CD4-positive, alpha-beta T cell treated with Interleukin-2 at 100 ng/mL for 4 hours (primary cell): ENCODE measurements around the gene PLAAT1.

Experiments used
- DNase-seq: peaks from one replicate; pipeline ENCODE4 v3.0.0-alpha.2; 2020; ENCODE audit warnings: low spot score

PLAAT1 gene

DNA sequence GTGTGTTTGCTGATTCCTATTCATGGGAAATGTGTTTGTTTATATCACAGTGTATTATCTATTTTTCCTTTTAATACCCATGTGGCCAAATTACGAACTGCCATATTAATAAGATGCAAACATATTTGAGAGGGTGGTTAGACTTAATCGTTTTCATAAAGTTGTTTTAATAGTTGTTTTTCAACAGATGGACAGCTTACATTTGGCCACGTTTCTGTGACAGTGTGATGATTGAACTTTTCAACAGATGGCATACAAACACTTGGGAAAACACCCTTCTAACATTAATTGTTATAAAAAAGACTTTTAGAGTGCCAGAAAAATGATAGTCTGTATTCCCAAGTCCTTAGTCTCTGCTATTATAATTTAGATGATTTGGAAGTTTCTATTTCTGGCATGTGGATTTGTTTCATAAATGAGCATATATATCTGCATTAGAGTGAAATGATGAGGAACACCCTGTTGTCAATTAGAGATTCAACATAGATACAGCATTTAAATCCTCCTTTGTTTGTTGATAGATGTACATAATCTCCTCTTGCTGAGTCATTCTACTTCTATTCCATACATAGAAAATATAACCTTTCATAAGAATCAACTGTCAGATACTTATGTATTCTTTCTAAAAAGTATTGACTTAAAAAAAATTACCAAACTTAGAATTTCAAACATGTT is 13.1 kb downstream of the PLAAT1 start:
- no peak for DNase-seq

DNA sequence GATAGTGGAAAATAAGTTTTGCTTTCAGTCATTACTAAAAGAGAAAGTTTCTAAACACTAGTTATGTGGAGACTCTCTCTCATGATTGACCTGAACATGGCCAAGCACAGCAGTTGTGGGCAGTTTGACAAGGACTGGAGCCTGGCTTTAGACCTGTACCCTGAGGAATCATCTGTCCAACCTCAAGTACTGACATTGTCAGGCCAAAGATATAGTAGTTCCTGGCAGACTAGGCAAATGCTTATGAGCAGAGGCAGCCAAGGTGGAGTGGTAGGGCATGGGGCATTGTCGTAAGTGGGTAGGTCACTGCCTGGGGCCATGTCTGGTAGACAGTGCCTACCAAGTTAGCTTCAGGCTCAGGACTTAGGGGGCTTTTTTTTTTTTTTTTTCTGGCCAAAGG is 20.9 kb downstream of the PLAAT1 start:
- DNase-seq = no peak

DNA sequence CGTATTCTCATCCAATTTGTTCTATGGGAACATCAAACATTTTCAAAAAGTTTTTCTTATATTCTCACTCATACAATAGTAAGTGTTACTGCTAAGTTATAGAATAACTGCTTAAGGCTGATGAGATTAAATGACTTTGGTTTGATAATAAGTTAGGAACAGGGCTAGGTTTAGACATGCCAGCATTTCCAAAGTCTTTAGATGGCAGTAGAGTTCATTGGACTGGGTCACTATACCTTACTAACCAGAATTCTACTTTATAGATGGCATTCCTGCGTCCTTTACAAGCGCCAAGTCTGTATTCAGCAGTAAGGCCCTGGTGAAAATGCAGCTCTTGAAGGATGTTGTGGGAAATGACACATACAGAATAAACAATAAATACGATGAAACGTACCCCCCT is 21.7 kb downstream of the PLAAT1 start:
- DNase-seq = no peak

DNA sequence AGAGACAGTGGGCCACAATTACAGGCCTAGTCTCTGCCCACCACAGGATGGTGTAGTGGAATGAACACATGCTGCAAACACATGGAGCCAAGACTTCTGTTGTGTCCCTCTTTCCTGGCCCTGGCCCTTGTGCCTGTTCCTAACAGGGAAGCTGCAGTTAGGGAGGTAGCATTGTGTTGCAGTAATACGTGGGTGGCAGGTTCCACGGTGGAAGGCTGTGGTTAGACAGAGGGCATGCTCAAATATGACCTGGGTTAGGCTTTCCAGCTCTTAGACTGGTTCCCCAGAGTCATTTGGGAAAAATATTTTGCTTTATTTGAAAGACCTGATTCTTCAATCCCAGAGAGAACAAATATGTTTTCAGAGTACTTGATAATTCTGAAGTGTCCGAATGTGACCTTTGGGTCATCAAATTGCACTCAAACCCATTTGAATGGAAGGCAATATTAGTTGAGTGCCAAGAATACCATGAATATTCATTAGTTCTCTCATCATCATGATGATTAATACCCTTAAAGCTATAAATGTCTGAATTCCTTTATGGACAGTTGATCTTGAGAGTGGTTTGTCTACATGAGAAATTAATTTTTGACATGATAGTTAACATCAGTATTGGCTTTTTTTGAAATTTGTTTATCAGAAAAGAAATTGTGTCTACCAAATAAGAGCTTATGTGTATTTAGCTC is 28.5 kb downstream of the PLAAT1 start:
- DNase-seq = no peak

DNA sequence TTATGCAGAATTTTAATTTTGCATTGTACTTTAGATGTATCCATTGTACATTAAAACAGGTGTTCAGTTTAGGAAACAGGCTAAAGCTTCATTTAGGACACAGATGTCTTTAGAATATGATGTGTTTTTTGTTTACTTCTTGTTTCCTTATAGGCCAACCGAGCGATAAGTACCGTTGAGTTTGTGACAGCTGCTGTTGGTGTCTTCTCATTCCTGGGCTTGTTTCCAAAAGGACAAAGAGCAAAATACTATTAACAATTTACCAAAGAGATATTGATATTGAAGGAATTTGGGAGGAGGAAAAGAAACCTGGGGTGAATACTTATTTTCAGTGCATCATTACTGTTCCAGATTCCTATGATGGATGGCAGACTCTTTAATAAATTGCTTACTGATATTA is 29.4 kb downstream of the PLAAT1 start:
- no peak for DNase-seq

DNA sequence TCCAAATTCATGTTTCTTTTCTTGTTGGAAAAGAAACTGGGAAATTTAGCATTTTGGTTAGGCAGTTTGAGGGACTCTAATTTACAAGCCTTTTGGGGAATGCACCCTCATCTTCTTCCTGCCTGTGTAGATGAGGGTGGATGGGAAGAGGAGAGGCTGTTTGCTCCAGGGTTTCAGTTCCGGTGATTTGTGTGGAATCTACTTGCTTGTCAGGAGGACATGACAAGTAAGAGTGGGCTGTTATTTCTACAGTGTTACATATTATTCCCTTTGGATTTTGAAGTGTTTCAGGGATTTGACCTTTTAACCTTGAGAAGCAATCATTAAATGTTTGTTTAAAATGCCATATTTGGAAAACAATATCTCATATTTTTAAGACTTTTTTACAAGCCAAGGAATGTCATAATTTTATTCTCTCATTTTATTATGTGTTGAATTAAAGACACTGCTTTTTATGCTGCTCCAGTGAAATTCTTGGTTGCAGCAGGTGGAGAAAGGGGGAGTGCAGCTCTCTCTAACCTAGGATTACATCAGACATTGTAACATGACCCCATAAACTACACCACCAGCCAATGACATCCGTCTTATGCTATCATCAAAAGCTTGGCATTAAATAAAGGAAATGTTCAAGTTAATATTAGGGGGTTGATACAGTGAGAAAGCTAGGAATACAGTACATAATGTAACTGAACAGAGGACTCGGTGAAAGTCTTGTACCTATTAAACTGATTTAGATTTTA is 30.2 kb downstream of the PLAAT1 start:
- no peak for DNase-seq

DNA sequence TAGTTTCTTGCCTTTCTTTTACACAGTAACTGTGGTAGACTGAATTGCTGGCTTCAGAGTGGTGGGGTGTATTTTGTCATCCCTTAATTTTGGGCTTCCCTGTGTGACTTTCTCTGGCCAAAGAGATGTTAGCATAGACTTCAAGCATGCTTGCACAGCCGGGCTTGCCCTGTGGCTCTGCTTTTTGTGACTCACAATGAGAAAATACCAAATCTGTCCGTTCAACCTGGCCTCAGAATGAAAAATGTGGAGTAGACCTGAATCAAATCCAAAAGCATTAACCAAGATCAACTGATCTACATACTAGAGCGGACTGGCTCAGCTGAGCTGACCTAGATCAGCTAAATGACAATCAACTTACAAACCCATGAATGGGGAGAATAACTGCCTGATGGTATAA is 51.4 kb downstream of the PLAAT1 start:
- no peak for DNase-seq

DNA sequence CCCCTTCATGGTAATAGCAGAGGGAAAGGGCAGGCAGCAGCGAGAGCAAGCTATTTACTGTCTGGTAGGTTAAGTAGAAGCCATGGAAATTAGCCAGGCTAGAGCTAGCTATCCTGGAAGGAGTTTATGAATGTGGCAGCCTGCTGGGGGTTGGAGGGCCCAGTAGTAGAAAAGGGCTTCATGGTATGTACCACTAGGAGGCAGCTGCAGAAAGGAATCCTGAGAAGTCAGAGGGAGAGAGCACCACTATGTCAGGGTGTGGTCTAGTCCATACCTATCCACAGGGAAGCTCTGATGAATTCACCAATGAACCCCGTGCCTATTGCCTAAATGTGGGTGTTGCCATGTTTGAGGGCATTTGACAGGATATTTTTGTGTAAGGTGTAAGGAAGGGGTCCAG is 55.0 kb downstream of the PLAAT1 start:
- DNase-seq = no peak

DNA sequence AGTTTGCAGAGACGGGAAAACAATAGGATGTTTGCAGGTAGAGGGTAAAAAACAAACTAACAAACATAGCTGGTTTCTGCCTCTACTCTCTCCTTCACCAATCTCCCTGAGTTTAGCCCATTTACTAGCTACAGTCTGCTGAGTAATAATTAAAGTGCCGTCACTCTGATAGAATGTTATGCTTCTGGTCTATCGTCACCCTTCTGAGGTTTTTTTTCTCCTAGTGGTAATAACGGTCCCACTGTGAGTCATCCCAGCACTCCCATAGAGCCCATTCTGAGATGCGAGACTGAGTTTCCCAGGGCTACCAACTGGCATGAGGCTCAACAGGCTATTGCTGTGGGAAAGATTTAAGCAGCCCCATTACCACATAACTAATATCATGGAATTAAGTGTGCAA is 56.4 kb downstream of the PLAAT1 start:
- DNase-seq = no peak

DNA sequence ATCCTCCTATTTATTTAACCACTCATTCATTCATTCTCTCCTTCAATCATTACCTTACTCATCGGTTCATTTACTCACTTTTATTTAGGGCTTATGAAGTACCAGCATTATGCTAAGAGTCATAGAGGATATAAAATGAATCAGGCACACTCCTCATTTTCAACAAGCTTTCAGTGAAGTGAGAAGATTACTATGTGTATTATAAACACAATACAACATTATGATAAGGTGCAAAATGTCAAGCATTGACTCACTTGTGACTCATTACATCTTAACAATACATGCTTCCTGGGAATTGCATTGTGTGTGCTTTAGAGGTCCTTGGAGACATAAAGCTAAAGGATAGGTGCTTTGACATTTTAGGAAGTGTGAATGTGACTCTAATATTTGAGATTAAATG is 60.4 kb downstream of the PLAAT1 start:
- DNase-seq = no peak

DNA sequence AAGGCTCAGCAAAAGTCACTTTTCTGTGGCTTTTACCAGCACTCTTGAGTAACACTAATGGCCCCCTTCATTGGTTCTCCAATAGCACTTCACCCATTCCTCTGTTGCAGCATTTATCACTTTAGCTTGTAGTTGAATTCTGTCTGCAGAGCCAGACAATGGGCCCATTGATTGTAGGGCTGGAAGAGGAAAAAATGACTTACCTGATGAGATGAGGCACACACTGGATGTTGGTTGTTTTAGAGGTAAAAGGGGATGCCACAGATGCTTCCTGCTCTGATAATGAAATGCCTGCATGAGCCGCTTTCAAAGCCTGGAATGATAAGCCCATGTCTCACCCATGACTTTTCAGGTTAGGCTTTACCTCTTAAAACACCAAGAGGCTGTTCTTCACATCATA is 64.3 kb downstream of the PLAAT1 start:
- no peak for DNase-seq

DNA sequence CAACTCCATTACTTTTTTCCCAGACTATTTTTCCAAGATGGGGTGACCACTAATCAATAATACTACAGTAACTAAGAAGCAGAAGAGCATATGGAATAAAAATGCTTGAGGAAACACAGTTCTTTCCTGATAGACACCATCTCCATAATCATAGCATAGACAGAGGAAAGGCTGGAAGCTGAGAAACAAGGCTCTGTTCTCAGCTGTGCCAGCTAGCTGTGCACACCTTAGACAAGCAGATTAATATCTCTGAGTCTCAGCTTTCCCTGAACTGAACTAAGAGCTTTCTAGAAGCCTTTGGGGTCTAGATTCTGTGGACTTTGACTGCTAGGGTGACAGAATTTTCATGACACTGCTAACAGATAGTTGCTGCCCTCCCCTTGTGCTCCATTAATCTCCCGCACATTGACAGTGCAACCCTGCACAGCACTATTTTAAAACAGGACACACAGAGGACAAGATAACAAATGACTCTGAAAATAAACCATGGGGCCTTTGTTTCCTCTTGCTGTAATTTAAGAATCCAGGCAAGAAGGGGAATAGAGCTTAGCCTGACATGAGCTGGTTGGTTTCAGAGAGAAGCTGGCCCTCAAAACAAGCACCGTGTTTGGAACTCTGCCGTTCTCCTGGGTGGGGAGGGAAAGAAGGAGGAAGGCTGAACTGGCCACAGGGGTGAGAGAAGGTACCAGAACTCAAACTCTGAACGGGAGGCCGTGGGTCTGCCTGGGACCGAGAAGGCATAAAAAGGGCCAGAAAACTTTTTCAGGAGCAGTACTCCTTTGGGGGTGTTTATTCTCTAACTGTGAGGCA is 70.1 kb downstream of the PLAAT1 start:
- DNase-seq = no peak

DNA sequence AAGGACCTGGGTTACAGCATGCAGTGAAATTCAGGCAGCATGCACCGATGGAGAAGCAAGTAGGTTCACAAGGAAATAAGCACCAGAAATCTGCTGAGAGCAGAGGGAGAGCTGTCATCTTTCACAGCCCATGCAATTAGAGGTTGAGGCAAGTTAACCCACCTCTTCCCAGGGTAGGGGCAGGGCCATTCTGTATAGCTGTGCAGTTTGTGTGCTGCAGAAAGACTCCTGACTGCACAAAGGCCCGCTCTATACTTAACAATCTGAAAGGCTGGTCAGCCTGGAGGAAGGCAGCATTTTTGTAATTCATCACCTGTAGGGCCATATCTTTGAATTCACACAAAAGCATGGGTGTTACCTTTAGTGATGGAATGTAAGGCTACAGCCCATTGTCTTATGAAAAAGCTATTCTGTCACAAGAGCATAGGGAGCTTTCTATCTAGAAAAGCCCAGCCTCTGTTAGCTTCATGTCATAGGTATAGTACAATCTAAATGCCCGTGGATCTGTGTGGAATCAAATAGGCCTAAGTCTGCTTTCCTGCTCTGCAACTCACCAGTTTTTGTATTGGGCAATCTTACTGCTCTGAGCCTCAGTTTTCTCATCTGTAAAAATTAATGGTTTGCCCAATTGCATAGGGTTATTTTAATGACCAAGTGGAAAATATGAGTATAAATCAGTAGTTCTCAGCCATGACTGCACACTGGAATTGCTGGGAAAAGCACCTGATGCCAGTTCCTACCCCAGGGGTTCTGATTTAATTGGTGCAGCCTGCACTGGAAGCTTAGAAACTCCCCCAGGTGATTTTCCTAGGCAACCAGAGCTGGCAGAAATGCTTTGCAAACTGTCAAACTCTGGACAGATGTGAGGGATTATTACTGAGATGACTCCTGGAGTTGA is 72.3 kb downstream of the PLAAT1 start:
- DNase-seq = no peak

DNA sequence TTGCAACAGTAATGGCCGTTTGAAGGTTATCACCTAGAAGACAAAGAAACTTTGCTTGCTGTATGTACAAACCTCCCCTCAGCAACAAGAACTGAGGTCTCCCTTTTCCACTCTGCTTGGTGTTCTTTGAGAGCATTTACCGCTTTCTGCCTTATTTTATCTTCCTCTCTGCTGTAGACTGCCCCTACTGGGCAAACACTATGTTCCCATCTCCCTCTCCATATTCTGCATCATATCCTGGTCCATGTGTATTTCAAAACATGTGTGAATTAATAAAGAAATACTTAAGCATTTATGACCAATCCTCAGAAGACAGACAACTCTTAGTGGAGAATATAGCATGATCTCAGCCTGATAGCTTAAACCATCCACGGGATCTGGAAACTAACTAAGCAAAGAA is 73.1 kb downstream of the PLAAT1 start:
- no peak for DNase-seq

DNA sequence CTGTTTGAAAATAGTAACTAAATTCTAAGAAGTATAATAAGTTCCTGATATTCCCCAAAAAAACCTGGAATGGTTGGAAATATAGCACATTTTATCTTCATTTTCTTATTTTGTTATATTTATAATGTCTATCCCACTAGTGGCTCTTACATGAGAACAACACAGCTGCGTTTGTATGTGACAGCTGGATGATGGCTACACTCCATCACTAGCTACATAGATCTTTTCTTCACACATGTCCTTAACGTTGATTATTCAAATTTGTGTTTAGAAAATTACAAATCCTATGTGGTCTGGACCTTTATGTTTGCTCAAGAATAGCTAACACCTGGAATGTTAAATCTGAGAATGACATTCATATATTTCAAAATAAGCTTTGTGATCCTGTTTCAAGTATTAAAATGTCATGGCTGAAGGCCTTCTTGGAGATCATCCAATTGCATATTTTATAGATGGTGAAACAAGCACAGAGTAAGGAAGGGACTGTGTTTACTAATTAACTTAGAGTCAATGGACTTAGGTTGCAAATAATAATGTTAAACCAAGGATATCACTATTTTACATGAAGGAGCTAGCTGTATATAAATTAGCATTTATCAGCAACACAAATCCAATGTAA is 76.8 kb downstream of the PLAAT1 start:
- DNase-seq = no peak
